GM21786 (cell line): ENCODE data around the gene CD200R1L.

ENCODE experiments used
- ATAC-seq: cut with Tn5 transposase; IDR thresholded peaks from one replicate; pipeline ENCODE4 v1.9.1; 2021; ENCODE audit not compliant: unreplicated experiment

CD200R1L gene

DNA sequence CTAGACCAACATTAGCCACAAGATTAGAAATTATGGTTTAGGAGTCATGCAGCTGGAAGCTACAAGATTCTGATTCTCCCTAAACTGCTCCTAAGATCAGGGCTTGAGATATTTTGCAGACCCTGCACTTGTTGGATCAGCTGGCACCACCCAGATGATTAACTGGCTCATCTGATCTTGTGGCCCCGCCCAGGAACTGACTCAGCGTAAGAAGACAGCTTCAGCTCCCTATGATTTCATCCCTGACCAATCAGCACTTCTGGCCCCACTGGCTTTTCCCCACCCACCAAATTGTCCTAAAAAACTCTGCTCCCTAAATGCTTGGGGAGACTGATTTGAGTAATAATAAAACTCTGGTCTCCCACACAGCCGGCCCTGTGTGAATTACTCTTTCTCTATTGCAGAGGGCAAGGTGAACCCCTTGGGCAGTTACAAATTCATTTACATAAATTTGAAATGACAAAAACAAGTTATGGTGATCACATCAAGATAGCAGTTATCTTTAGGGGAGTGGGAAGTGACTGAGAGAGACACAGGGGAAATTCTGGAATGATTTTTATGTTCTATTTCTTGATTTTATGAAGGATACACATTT lies 76.5 kb downstream of the CD200R1L start:
- ATAC-seq = no peak

DNA sequence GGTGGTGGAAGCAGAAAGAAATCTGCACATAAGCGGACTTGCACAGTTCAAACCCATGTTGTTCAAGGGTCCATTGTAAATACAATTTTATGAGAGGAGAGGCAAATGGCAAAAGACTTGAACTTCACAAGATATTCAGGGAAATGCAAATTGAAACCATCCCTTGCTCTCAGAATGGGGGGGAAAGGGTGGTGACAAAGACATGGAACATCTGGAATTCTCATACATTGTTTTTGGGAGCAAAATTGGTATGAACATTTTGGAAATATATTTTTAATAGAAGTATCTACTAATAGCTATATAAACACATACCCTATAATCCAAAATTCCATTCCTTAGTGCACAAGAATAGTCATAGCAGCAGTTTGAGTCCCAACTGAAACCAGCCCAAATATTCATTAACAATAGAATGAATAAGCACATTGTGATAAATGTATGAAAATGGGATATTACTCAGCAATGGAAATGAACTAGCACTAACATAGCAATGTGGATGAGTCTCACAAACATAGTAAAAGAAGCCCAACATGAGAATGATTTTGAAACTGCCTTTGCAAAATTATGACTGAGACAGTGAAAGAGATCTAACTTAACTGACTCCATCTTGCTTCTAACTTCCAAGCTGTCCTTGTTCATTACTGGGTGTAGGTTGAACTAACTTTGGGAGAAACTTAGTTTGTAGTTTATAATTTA lies 77.2 kb downstream of the CD200R1L start:
- ATAC-seq = no peak

DNA sequence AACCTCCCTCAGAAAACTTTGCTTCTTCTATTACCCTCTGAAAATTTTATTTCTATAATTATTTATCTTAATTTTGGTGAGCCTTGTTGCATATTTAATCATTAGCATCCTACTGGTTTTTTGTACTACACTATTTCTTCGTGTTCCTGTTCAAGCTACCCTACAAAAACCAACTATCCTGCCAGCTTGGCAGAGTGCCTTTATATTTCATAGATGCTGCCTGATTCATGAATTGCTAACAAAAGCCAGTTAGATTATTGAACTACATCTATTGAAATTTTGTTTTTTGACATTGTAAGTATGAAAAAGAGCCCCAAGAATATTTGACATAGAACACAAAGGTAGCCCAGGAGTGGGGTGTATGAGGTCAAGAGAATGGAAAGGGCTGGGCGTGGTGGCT lies 78.9 kb downstream of the CD200R1L start:
- no peak for ATAC-seq

DNA sequence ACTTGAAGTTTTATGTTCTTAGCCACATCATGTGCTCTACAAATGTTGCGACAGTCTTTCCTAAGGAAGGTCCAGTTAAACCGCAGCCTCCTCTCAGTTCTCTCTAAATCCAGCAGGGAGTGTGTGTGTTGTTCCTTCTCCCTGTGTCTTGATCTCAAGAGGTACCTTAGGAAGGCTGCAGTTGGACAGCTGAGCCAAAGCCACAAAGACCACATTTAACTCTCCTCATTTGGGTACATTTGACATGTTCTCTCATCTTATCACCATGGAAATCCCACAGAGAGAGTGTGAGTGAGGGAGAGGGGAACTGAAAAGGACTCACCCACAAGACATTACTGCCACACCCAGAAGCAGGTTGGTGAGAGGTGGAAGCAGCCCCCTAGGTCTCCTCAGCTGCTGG lies 79.5 kb downstream of the CD200R1L start:
- no peak for ATAC-seq
